Adrenal gland (tissue), 5 donors: ENCODE results near the gene ATP6V0A4.

ENCODE experiments used
- CTCF ChIP-seq, 6 experiments: fragments of 450-650 bp in 4 of 6; fragments of 200-600 bp in 2 of 6; sonication (generic) in 1 of 6; IDR thresholded peaks; 1 replicate in 5 of 6; 2 replicates in 1 of 6; pipeline versions ENCODE4 v1.5.1 to v1.8.0; 2016 to 2021; ENCODE audit warnings: antibody characterized with exemption in 6 of 6, mild to moderate bottlenecking in 2 of 6, moderate library complexity in 1 of 6
- POLR2A ChIP-seq, 2 donors: fragments of 450-650 bp; IDR thresholded peaks; one replicate each; pipeline ENCODE4 v1.6.1; 2017; ENCODE audit warnings: antibody characterized with exemption in 2 of 2, mild to moderate bottlenecking in 2 of 2, moderate library complexity in 1 of 2
- donor health status: DM: no; HTN: no; CAD: no.

- TF ChIP-seq POLR2A (IDR thresholded peaks at IDR 0.05) (no peak), CTCF (IDR thresholded peaks at IDR 0.05) (no peak)
Observed at GRCh38 chr7:138713191-138713590, 84.8 kb downstream of the ATP6V0A4 start.
